ENCODE measurements around the gene BBS12.
A peak's percentile ranks its signal among the peaks of the same experiment; 100 is the strongest.
"Not testable (repeated sequence)": the region's sequence is repeated elsewhere in the genome, so short reads cannot be mapped to it uniquely, and the experiment has no call there.

BBS12 gene

GRCh38 chr4:122765692-122766352 lies 33.3 kb downstream of the BBS12 start:
- DNase-seq, result peak; percentile 94

- DNase-seq, result no peak
Measured at GRCh38 chr4:122766353-122766705, 33.8 kb downstream of the BBS12 start.

- no peak for DNase-seq
Measured at GRCh38 chr4:122766950-122767349, 34.4 kb downstream of the BBS12 start.

GRCh38 chr4:122771724-122772123 lies 39.2 kb downstream of the BBS12 start:
- no peak for DNase-seq

GRCh38 chr4:122772311-122772710 lies 39.8 kb downstream of the BBS12 start:
- DNase-seq, result no peak

GRCh38 chr4:122772986-122773385 lies 40.5 kb downstream of the BBS12 start:
- DNase-seq, result no peak

- no peak for DNase-seq
Measured at GRCh38 chr4:122775039-122775438, 42.5 kb downstream of the BBS12 start.

GRCh38 chr4:122775987-122776836 lies 43.7 kb downstream of the BBS12 start:
- no peak for DNase-seq

- peak; percentile 54 for DNase-seq
Measured at GRCh38 chr4:122776916-122777315, 44.4 kb downstream of the BBS12 start.

- peak; percentile 95 for DNase-seq
Measured at GRCh38 chr4:122777846-122778673, 45.6 kb downstream of the BBS12 start.

GRCh38 chr4:122781486-122781885 lies 49.0 kb downstream of the BBS12 start:
- DNase-seq, result no peak

- DNase-seq, result peak; percentile 99
Measured at GRCh38 chr4:122783301-122784215, 51.1 kb downstream of the BBS12 start.

- no peak for DNase-seq
Measured at GRCh38 chr4:122784261-122784660, 51.8 kb downstream of the BBS12 start.

- no peak for DNase-seq
Measured at GRCh38 chr4:122785099-122785498, 52.6 kb downstream of the BBS12 start.

GRCh38 chr4:122786296-122786695 lies 53.8 kb downstream of the BBS12 start:
- DNase-seq, result not testable (repeated sequence)

- DNase-seq, result not testable (repeated sequence)
Measured at GRCh38 chr4:122786920-122787319, 54.4 kb downstream of the BBS12 start.

- no peak for DNase-seq
Measured at GRCh38 chr4:122787940-122788339, 55.4 kb downstream of the BBS12 start.

- DNase-seq, result no peak
Measured at GRCh38 chr4:122788935-122789334, 56.4 kb downstream of the BBS12 start.

- no peak for DNase-seq
Measured at GRCh38 chr4:122793811-122794210, 61.3 kb downstream of the BBS12 start.

Measured in fibroblast of skin of back (primary cell).